ENCODE data around the gene SLC16A6. TPM values are rescaled to one million over a fixed set of nuclear protein-coding genes. Genes with fewer than 3 reads are reported as not detected.
A peak's percentile ranks its signal among the peaks of the same experiment; 100 is the strongest.

The SLC16A6 gene
- polyA plus RNA-seq, 3 donors: 12.3 to 24.7 (median 14.0) TPM

- no peaks in the 10 kb centered on the region for H3K9me3 ChIP-seq (replicated peaks in 1 of 2; ENCODE audit: control insufficient read depth in 1 of 2, insufficient read depth in 1 of 2, low read length in 2 of 2)
- no peak overlapping the region for H3K9ac ChIP-seq (ENCODE audit: insufficient read depth, low read length, poor library complexity, severe bottlenecking)
- H3K36me3 ChIP-seq (replicated peaks in 1 of 2; ENCODE audit: control insufficient read depth in 1 of 2, insufficient read depth in 2 of 2, low read length in 2 of 2): no peaks in the 10 kb centered on the region
- peaks cover 6% of the 10 kb centered on the region for H3K79me2 ChIP-seq (ENCODE audit: insufficient read depth, low read length)
- Mint-ChIP-seq H3K4me3 (no peak overlapping the region), H3K27ac (peak overlapping the region in 2 of 7 donors; percentile 56 to 61), H3K4me1 (peaks cover 53% of the 10 kb centered on the region), H3K36me3 (peaks cover 0 to 16% of the 10 kb centered on the region in 2 donors), H3K9me3 (peaks cover 0 to 4% (median 1%) of the 10 kb centered on the region in 7 donors), H3K27me3 (ENCODE audit: low read depth in 3 of 3) (no peaks in the 10 kb centered on the region)
- no peak overlapping the region for H2AFZ ChIP-seq (ENCODE audit: insufficient read depth, low read depth, low read length, poor library complexity, severe bottlenecking)
- H3K4me3 ChIP-seq (replicated peaks in 1 of 3; ENCODE audit: low read depth in 2 of 3, low read length in 3 of 3): no peak overlapping the region
- H3K27ac ChIP-seq (ENCODE audit: low read depth in 1 of 2, low read length in 2 of 2): no peak overlapping the region
- H4K20me1 ChIP-seq (ENCODE audit: insufficient read depth, low read length): no peaks in the 10 kb centered on the region
- peaks cover 40 to 51% of the 10 kb centered on the region in 2 donors for H3K4me1 ChIP-seq (ENCODE audit: control insufficient read depth in 1 of 2, insufficient read depth in 2 of 2, low read length in 2 of 2)
- no peaks in the 10 kb centered on the region for H3K27me3 ChIP-seq (ENCODE audit: control insufficient read depth in 2 of 2, insufficient read depth in 2 of 2, low read length in 2 of 2)
- no peak for DNase-seq
- TF ChIP-seq CTCF (IDR thresholded peaks at IDR 0.05): no peak
- H3K4me2 ChIP-seq (replicated peaks; ENCODE audit: extremely low read depth, low read length, poor library complexity, severe bottlenecking): no peak overlapping the region
- 83% methylated on average over 9 of the region's 9 CpGs for WGBS (ENCODE audit: insufficient coverage)
- intact Hi-C loops (cut with micrococcal nuclease): no loop called here
Measured at GRCh38 chr17:68301438-68301959, 10.6 kb upstream of the SLC16A6 start.

- Mint-ChIP-seq H3K36me3 (peaks cover 2 to 19% of the 10 kb centered on the region in 2 donors), H3K27ac (no peak overlapping the region), H3K4me1 (peaks cover 56% of the 10 kb centered on the region), H3K4me3 (no peak overlapping the region), H3K27me3 (ENCODE audit: low read depth in 3 of 3) (no peaks in the 10 kb centered on the region), H3K9me3 (peaks cover 0 to 5% (median 1%) of the 10 kb centered on the region in 7 donors)
- TF ChIP-seq CTCF (IDR thresholded peaks at IDR 0.05): no peak
- Histone ChIP-seq H3K27me3 (ENCODE audit: control insufficient read depth in 2 of 2, insufficient read depth in 2 of 2, low read length in 2 of 2) (no peaks in the 10 kb centered on the region), H3K27ac (ENCODE audit: low read depth in 1 of 2, low read length in 2 of 2) (no peak overlapping the region), H3K4me2 (replicated peaks; ENCODE audit: extremely low read depth, low read length, poor library complexity, severe bottlenecking) (no peak overlapping the region), H2AFZ (ENCODE audit: insufficient read depth, low read depth, low read length, poor library complexity, severe bottlenecking) (no peak overlapping the region), H3K79me2 (ENCODE audit: insufficient read depth, low read length) (peaks cover 6% of the 10 kb centered on the region), H4K20me1 (ENCODE audit: insufficient read depth, low read length) (no peaks in the 10 kb centered on the region), H3K4me1 (ENCODE audit: control insufficient read depth in 1 of 2, insufficient read depth in 2 of 2, low read length in 2 of 2) (peaks cover 45 to 51% of the 10 kb centered on the region in 2 donors), H3K9ac (ENCODE audit: insufficient read depth, low read length, poor library complexity, severe bottlenecking) (no peak overlapping the region), H3K4me3 (replicated peaks in 1 of 3; ENCODE audit: low read depth in 2 of 3, low read length in 3 of 3) (no peak overlapping the region), H3K36me3 (replicated peaks in 1 of 2; ENCODE audit: control insufficient read depth in 1 of 2, insufficient read depth in 2 of 2, low read length in 2 of 2) (no peaks in the 10 kb centered on the region), H3K9me3 (replicated peaks in 1 of 2; ENCODE audit: control insufficient read depth in 1 of 2, insufficient read depth in 1 of 2, low read length in 2 of 2) (no peaks in the 10 kb centered on the region)
- intact Hi-C loops (cut with micrococcal nuclease): no loop called here
- no peak for DNase-seq
- WGBS (ENCODE audit: insufficient coverage): no CpG with 5 or more reads among the region's 3 CpGs
Measured at GRCh38 chr17:68299817-68300216, 8.9 kb upstream of the SLC16A6 start.
